ENCODE measurements around the gene DFFB.

Gene DFFB

GRCh38 chr1:3816331-3817137, 40.7 kb upstream of the DFFB start:
- Histone ChIP-seq H3K27me3 (ENCODE audit: insufficient read depth, low read length, poor library complexity, severe bottlenecking) (no peaks in the 10 kb centered on the region), H3K9me3 (ENCODE audit: insufficient read depth, low read depth, low read length) (no peaks in the 10 kb centered on the region), H4K20me1 (ENCODE audit: insufficient read depth, low read length, poor library complexity, severe bottlenecking) (no peaks in the 10 kb centered on the region), H3F3A (ENCODE audit: low read depth) (no peaks in the 10 kb centered on the region), H2AFZ (ENCODE audit: low read length) (no peak overlapping the region), H3K4me3 (ENCODE audit: low read length, poor library complexity, severe bottlenecking) (no peak overlapping the region), H3K79me2 (ENCODE audit: insufficient read depth, low read length) (no peaks in the 10 kb centered on the region), H3K9me2 (replicated peaks; ENCODE audit: low read depth, low read length) (no peaks in the 10 kb centered on the region), H3K36me3 (ENCODE audit: insufficient read depth, low read length) (no peaks in the 10 kb centered on the region), H3K4me1 (ENCODE audit: insufficient read depth, low read length, poor library complexity, severe bottlenecking) (no peaks in the 10 kb centered on the region), H3K9ac (ENCODE audit: low read depth, low read length, poor library complexity, severe bottlenecking) (no peak overlapping the region), H3K4me2 (ENCODE audit: low read depth, low read length, poor library complexity, severe bottlenecking) (no peak overlapping the region)
- TF ChIP-seq EZH2phosphoT487 (IDR thresholded peaks at IDR 0.05; ENCODE audit: borderline replicate concordance) (no peak), CTCF (conservative IDR thresholded peaks at IDR 0.05; ENCODE audit: low read length) (no peak)

GRCh38 chr1:3817138-3817740, 40.0 kb upstream of the DFFB start:
- Histone ChIP-seq H3K4me3 (ENCODE audit: low read length, poor library complexity, severe bottlenecking) (no peak overlapping the region), H3K9me2 (replicated peaks; ENCODE audit: low read depth, low read length) (no peaks in the 10 kb centered on the region), H3K36me3 (ENCODE audit: insufficient read depth, low read length) (no peaks in the 10 kb centered on the region), H2AFZ (ENCODE audit: low read length) (no peak overlapping the region), H3K9ac (ENCODE audit: low read depth, low read length, poor library complexity, severe bottlenecking) (no peak overlapping the region), H3K9me3 (ENCODE audit: insufficient read depth, low read depth, low read length) (no peaks in the 10 kb centered on the region), H3K4me2 (ENCODE audit: low read depth, low read length, poor library complexity, severe bottlenecking) (no peak overlapping the region), H3F3A (ENCODE audit: low read depth) (no peaks in the 10 kb centered on the region), H4K20me1 (ENCODE audit: insufficient read depth, low read length, poor library complexity, severe bottlenecking) (no peaks in the 10 kb centered on the region), H3K79me2 (ENCODE audit: insufficient read depth, low read length) (no peaks in the 10 kb centered on the region), H3K27me3 (ENCODE audit: insufficient read depth, low read length, poor library complexity, severe bottlenecking) (no peaks in the 10 kb centered on the region), H3K4me1 (ENCODE audit: insufficient read depth, low read length, poor library complexity, severe bottlenecking) (no peaks in the 10 kb centered on the region)
- TF ChIP-seq CTCF (conservative IDR thresholded peaks at IDR 0.05; ENCODE audit: low read length) (no peak), EZH2phosphoT487 (IDR thresholded peaks at IDR 0.05; ENCODE audit: borderline replicate concordance) (no peak)

GRCh38 chr1:3817821-3818597, 39.3 kb upstream of the DFFB start:
- no peak for TF ChIP-seq CTCF (conservative IDR thresholded peaks at IDR 0.05; ENCODE audit: low read length)
- TF ChIP-seq EZH2phosphoT487 (IDR thresholded peaks at IDR 0.05; ENCODE audit: borderline replicate concordance) = no peak
- H3K4me2 ChIP-seq (ENCODE audit: low read depth, low read length, poor library complexity, severe bottlenecking) = no peak overlapping the region
- no peaks in the 10 kb centered on the region for H3K4me1 ChIP-seq (ENCODE audit: insufficient read depth, low read length, poor library complexity, severe bottlenecking)
- no peaks in the 10 kb centered on the region for H3F3A ChIP-seq (ENCODE audit: low read depth)
- H3K9ac ChIP-seq (ENCODE audit: low read depth, low read length, poor library complexity, severe bottlenecking) = no peak overlapping the region
- no peaks in the 10 kb centered on the region for H3K27me3 ChIP-seq (ENCODE audit: insufficient read depth, low read length, poor library complexity, severe bottlenecking)
- H4K20me1 ChIP-seq (ENCODE audit: insufficient read depth, low read length, poor library complexity, severe bottlenecking) = no peaks in the 10 kb centered on the region
- no peaks in the 10 kb centered on the region for H3K9me2 ChIP-seq (replicated peaks; ENCODE audit: low read depth, low read length)
- H3K4me3 ChIP-seq (ENCODE audit: low read length, poor library complexity, severe bottlenecking) = no peak overlapping the region
- H3K9me3 ChIP-seq (ENCODE audit: insufficient read depth, low read depth, low read length) = no peaks in the 10 kb centered on the region
- H3K36me3 ChIP-seq (ENCODE audit: insufficient read depth, low read length) = no peaks in the 10 kb centered on the region
- H2AFZ ChIP-seq (ENCODE audit: low read length) = no peak overlapping the region
- H3K79me2 ChIP-seq (ENCODE audit: insufficient read depth, low read length) = no peaks in the 10 kb centered on the region
